Stimulated activated naive CD8-positive, alpha-beta T cell treated with anti-CD3 and anti-CD28 coated beads, Interleukin-15, Interleukin-2, amounts not matched to agents 100 ng/mL and 50 ng/mL, for 24 hours (primary cell): ENCODE results near the gene TMEM163.

Source experiments
- H3K27ac Mint-ChIP-seq: one replicate; pipeline ENCODE4 v1.8.0; 2021; ENCODE audit warnings: mild to moderate bottlenecking, mixed read lengths
- H3K27me3 Mint-ChIP-seq: one replicate; pipeline ENCODE4 v1.8.0; 2021; ENCODE audit warnings: mixed read lengths
- H3K36me3 Mint-ChIP-seq: one replicate; pipeline ENCODE4 v1.8.0; 2021; ENCODE audit warnings: low read depth, mixed read lengths
- H3K4me1 Mint-ChIP-seq: one replicate; pipeline ENCODE4 v1.8.0; 2021; ENCODE audit warnings: low read depth, mixed read lengths
- H3K4me3 Mint-ChIP-seq: one replicate; pipeline ENCODE4 v1.8.0; 2021; ENCODE audit warnings: mild to moderate bottlenecking, mixed read lengths
- H3K9me3 Mint-ChIP-seq: one replicate; pipeline ENCODE4 v1.8.0; 2021; ENCODE audit warnings: mixed read lengths

TMEM163 gene

GRCh38 chr2:134714228-134714627 lies 4.6 kb downstream of the TMEM163 start:
- Mint-ChIP-seq H3K27ac (no peak overlapping the region), H3K4me3 (no peak overlapping the region), H3K9me3 (no peaks in the 10 kb centered on the region), H3K27me3 (peaks cover 71% of the 10 kb centered on the region), H3K4me1 (peaks cover 46% of the 10 kb centered on the region), H3K36me3 (no peaks in the 10 kb centered on the region)

GRCh38 chr2:134713606-134714005 lies 5.2 kb downstream of the TMEM163 start:
- Mint-ChIP-seq H3K27me3 (peaks cover 76% of the 10 kb centered on the region), H3K9me3 (no peaks in the 10 kb centered on the region), H3K4me1 (peaks cover 46% of the 10 kb centered on the region), H3K36me3 (no peaks in the 10 kb centered on the region), H3K4me3 (no peak overlapping the region), H3K27ac (no peak overlapping the region)

GRCh38 chr2:134713176-134713575 lies 5.6 kb downstream of the TMEM163 start:
- Mint-ChIP-seq H3K4me1 (peaks cover 46% of the 10 kb centered on the region), H3K27me3 (peaks cover 76% of the 10 kb centered on the region), H3K27ac (no peak overlapping the region), H3K36me3 (no peaks in the 10 kb centered on the region), H3K4me3 (no peak overlapping the region), H3K9me3 (no peaks in the 10 kb centered on the region)

DNA sequence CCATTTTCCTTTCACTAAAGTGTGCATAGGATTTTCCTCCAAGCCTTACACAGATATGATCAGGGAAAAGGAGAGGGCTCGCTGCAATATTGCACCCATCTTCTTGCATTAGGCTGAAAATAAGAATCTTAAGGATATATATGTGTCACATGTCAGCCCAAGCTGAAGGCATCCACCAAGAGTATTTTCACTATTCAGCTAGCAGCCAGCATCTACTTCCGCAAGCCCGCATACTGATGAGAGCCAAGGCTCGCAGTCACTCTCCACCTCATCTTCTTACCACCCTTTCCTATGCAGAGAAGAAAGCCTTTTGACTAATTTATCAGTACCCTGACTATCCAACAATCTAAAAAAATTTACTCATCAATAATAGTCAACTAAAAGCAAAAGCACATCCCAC lies 6.1 kb downstream of the TMEM163 start:
- H3K4me3 Mint-ChIP-seq: peak overlapping the region; percentile 9
- H3K27ac Mint-ChIP-seq: no peak overlapping the region
- no peaks in the 10 kb centered on the region for H3K9me3 Mint-ChIP-seq
- H3K36me3 Mint-ChIP-seq: no peaks in the 10 kb centered on the region
- peaks cover 79% of the 10 kb centered on the region for H3K27me3 Mint-ChIP-seq
- peaks cover 45% of the 10 kb centered on the region for H3K4me1 Mint-ChIP-seq

GRCh38 chr2:134712299-134712698 lies 6.5 kb downstream of the TMEM163 start:
- no peaks in the 10 kb centered on the region for H3K36me3 Mint-ChIP-seq
- no peak overlapping the region for H3K27ac Mint-ChIP-seq
- H3K4me1 Mint-ChIP-seq: peaks cover 41% of the 10 kb centered on the region
- no peak overlapping the region for H3K4me3 Mint-ChIP-seq
- no peaks in the 10 kb centered on the region for H3K9me3 Mint-ChIP-seq
- peaks cover 79% of the 10 kb centered on the region for H3K27me3 Mint-ChIP-seq

DNA sequence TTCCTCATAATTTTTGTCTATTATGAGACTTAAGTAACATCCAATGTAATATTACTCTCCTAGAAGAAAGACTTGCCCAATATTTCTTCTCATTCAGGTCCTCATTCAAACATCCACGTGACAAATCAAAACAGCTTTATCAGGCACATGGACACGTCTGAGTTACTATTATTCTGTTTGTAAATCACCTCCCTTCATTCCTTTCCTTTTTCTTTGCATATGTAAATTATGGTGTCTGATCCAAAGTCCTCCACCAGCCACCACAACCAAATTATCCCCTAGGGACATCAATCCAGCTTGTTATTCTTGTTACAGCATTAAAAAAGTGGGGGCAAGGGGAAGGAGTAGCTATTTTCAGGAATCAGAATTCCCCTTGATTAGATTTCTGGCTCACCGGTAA lies 7.1 kb downstream of the TMEM163 start:
- Mint-ChIP-seq H3K4me3 (no peak overlapping the region), H3K4me1 (peaks cover 41% of the 10 kb centered on the region), H3K36me3 (no peaks in the 10 kb centered on the region), H3K27me3 (peaks cover 79% of the 10 kb centered on the region), H3K27ac (no peak overlapping the region), H3K9me3 (no peaks in the 10 kb centered on the region)

GRCh38 chr2:134707330-134707676 lies 11.5 kb downstream of the TMEM163 start:
- Mint-ChIP-seq H3K27me3 (peaks cover 73% of the 10 kb centered on the region), H3K4me3 (no peak overlapping the region), H3K36me3 (no peaks in the 10 kb centered on the region), H3K27ac (no peak overlapping the region), H3K9me3 (no peaks in the 10 kb centered on the region), H3K4me1 (peaks cover 14% of the 10 kb centered on the region)

GRCh38 chr2:134706587-134707329 lies 12.0 kb downstream of the TMEM163 start:
- Mint-ChIP-seq H3K27me3 (peaks cover 72% of the 10 kb centered on the region), H3K27ac (no peak overlapping the region), H3K4me3 (peak overlapping the region; percentile 11), H3K4me1 (peaks cover 13% of the 10 kb centered on the region), H3K9me3 (no peaks in the 10 kb centered on the region), H3K36me3 (no peaks in the 10 kb centered on the region)

DNA sequence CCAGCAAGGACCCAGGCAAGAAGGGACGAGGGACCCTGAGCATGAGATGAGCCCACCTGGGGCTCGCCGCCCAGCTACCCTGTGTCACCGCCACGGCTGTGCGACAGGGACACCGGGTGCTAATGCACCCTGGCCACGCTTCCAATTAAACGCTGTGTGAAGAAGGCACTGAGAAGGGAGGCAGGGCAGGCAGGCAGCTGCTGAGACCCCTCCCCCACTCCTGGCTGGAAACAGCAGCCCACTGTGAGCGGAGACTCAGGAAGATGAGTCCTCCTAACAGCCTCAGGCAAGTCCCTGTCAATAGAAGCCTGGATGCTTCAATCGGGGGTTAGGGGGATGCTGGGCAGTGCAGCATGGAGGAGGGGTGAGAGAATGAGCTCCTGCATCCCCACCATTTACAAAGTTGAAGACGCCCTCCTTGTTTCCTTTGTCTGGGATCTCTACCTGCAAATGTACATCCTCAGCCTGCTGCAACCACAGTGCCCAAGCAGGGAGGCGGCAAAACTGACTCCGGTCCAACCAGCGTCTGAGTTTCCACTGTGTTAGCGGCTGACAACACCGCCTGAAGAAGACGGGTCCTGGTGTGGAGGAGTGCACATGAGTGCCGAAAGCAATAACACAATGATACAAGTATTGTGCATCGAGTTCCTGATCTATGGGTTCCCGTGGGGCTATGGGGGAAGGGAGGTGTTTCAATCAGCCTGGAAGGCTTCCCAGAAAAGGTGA lies 12.8 kb downstream of the TMEM163 start:
- Mint-ChIP-seq H3K27ac (no peak overlapping the region), H3K4me1 (peaks cover 13% of the 10 kb centered on the region), H3K27me3 (peaks cover 70% of the 10 kb centered on the region), H3K36me3 (no peaks in the 10 kb centered on the region), H3K9me3 (no peaks in the 10 kb centered on the region), H3K4me3 (peak overlapping the region; percentile 11)

DNA sequence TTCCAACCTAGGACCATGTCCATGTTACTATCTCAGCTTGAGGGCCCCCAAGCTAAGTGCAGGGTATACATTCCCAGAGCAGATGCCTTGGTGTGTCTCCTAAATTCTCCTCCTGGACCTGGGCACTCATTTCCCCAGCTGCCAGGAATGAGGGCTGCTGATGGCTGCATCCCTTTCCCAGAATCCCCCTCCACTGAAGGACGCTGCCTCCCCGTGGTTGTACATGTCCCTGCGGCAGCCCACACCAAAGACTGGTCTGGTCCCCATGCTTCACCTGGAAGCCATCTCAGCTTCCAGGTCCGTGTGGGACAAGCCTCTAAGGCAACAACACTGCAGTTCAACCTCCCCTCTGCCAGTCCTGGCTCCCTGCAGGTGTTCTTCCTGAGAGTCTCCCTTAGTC lies 14.6 kb downstream of the TMEM163 start:
- H3K9me3 Mint-ChIP-seq: no peaks in the 10 kb centered on the region
- H3K36me3 Mint-ChIP-seq: no peaks in the 10 kb centered on the region
- H3K4me3 Mint-ChIP-seq: no peak overlapping the region
- H3K4me1 Mint-ChIP-seq: peaks cover 13% of the 10 kb centered on the region
- no peak overlapping the region for H3K27ac Mint-ChIP-seq
- peaks cover 65% of the 10 kb centered on the region for H3K27me3 Mint-ChIP-seq

DNA sequence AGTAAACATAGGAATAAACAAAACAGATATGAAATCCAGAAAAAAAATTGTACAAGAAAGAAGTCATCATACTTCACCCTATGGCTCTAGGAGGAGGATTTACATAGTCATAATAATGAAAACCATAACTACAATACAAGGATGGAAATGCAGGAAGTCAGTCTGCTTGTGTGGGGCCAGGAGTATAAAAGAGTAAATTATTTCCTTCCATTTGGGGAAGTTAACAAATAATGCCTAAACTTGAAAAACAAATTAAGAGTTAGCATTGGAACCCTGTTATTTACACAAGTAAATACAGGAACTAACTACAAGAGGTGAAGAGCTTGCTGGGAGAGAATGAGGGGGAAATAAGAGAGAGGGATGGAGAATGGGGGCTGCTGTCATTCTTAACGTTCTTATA lies 15.4 kb downstream of the TMEM163 start:
- peaks cover 63% of the 10 kb centered on the region for H3K27me3 Mint-ChIP-seq
- H3K9me3 Mint-ChIP-seq: no peaks in the 10 kb centered on the region
- H3K4me3 Mint-ChIP-seq: no peak overlapping the region
- H3K36me3 Mint-ChIP-seq: no peaks in the 10 kb centered on the region
- no peak overlapping the region for H3K27ac Mint-ChIP-seq
- peaks cover 13% of the 10 kb centered on the region for H3K4me1 Mint-ChIP-seq

- Mint-ChIP-seq H3K9me3 (no peaks in the 10 kb centered on the region), H3K27ac (no peak overlapping the region), H3K4me3 (no peak overlapping the region), H3K27me3 (peaks cover 51% of the 10 kb centered on the region), H3K36me3 (no peaks in the 10 kb centered on the region), H3K4me1 (peaks cover under 1% of the 10 kb centered on the region)
Observed at GRCh38 chr2:134700730-134701129, 18.1 kb downstream of the TMEM163 start.

DNA sequence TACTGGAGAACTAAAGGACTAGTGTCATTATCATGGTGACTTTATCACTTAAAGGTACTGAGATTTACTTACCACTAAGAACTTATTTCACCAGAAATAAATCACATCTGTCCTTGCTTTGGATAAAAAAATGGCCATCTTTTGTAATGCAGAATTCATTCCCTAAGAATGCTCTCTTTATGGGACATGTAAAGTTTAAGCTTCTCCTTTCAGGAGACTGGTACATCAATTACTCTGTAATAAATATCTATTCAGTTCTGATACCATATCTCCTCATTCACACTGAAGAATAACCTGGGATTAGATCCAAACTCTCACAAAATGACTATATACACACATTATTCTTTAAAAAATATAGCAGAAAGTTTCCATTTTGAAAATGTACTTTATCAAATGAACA lies 24.4 kb downstream of the TMEM163 start:
- Mint-ChIP-seq H3K27ac (no peak overlapping the region), H3K9me3 (no peaks in the 10 kb centered on the region), H3K4me3 (no peak overlapping the region), H3K27me3 (peaks cover 20% of the 10 kb centered on the region), H3K4me1 (no peaks in the 10 kb centered on the region), H3K36me3 (no peaks in the 10 kb centered on the region)

- Mint-ChIP-seq H3K27ac (no peak overlapping the region), H3K9me3 (no peaks in the 10 kb centered on the region), H3K4me3 (no peak overlapping the region), H3K36me3 (no peaks in the 10 kb centered on the region), H3K4me1 (no peaks in the 10 kb centered on the region), H3K27me3 (peaks cover 20% of the 10 kb centered on the region)
Observed at GRCh38 chr2:134693359-134694330, 25.2 kb downstream of the TMEM163 start.

DNA sequence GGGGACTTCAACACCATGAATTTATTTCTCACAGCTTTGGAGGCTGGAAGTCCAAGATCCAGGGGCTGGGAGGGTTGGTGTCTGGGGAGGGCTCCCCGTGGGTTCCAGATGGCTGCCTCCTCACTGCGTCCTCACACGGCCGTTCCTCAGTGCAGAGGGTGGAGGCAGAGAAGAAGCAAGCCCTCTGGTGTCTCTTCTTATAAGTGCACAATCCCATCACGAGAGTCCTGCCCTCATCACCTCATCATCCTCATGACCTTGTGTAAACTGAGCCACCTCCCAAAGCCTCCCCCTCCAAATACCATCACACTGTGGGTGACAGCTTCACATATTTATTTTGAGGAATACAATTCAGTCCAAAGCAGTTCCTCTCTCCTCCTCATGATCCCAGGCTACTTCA lies 26.3 kb downstream of the TMEM163 start:
- Mint-ChIP-seq H3K27me3 (peaks cover 11% of the 10 kb centered on the region), H3K4me1 (no peaks in the 10 kb centered on the region), H3K4me3 (no peak overlapping the region), H3K9me3 (no peaks in the 10 kb centered on the region), H3K36me3 (no peaks in the 10 kb centered on the region), H3K27ac (no peak overlapping the region)
